Stomach (tissue), 9 donors: Measurements from ENCODE around the gene RIT1. TPM values are rescaled to one million over a fixed set of nuclear protein-coding genes. Genes with fewer than 3 reads are reported as not detected.

Experiments used
- DNase-seq, 2 donors: peaks; one replicate each; pipeline versions ENCODE4 v3.0.0 to v3.0.0-alpha.2; 2013 to 2019
- H3K27ac ChIP-seq, 5 donors: fragments of 200-600 bp in 4 of 5; sonication (generic) in 4 of 5; one replicate each; pipeline ENCODE4 v1.5.1; 2013 to 2019; ENCODE audit warnings: mild to moderate bottlenecking in 1 of 5, moderate library complexity in 1 of 5
- H3K27me3 ChIP-seq, 3 donors: fragments of 200-600 bp; sonication (generic); one replicate each; pipeline ENCODE4 v1.5.1; 2017 to 2019; ENCODE audit warnings: mixed run types in 1 of 3
- H3K36me3 ChIP-seq, 4 donors: fragments of 200-600 bp; sonication (generic); 1 replicate in 3 of 4; 2 replicates in 1 of 4; pipeline ENCODE4 v1.5.1; 2016 to 2019
- H3K4me1 ChIP-seq, 4 donors: fragments of 200-600 bp; sonication (generic); one replicate each; pipeline ENCODE4 v1.5.1; 2016 to 2019
- H3K4me3 ChIP-seq, 4 donors: fragments of 200-600 bp; sonication (generic) in 3 of 4; one replicate each; pipeline ENCODE4 v1.5.1; 2016 to 2019; ENCODE audit warnings: mild to moderate bottlenecking in 1 of 4
- H3K9me3 ChIP-seq, 4 donors: fragments of 200-600 bp; sonication (generic); one replicate each; pipeline ENCODE4 v1.5.1; 2016 to 2019
- CTCF ChIP-seq, 7 experiments: fragments of 450-650 bp in 4 of 7; fragments of 200-600 bp in 3 of 7; sonication (generic) in 3 of 7; IDR thresholded peaks; one replicate each; pipeline ENCODE4 v1.5.1; 2016 to 2019; ENCODE audit warnings: antibody characterized with exemption in 7 of 7, control low read depth in 2 of 7, mild to moderate bottlenecking in 1 of 7
- EP300 ChIP-seq: sonication (generic); formaldehyde crosslinking; IDR thresholded peaks from one replicate; pipeline ENCODE4 v1.6.1; 2017; ENCODE audit warnings: antibody characterized with exemption
- POLR2A ChIP-seq, 4 donors: fragments of 450-650 bp; IDR thresholded peaks; one replicate each; pipeline ENCODE4 v1.6.1; 2016; ENCODE audit warnings: antibody characterized with exemption in 4 of 4, control low read depth in 2 of 4, mild to moderate bottlenecking in 1 of 4, moderate library complexity in 1 of 4
- POLR2AphosphoS5 ChIP-seq, 3 donors: sonication (generic); formaldehyde crosslinking; IDR thresholded peaks; one replicate each; pipeline ENCODE4 v1.6.1; 2016; ENCODE audit warnings: antibody characterized with exemption in 3 of 3
- WGBS, 5 donors: extraction: QIAGEN DNeasy Blood & Tissue Kit in 3 of 5; methylation state at CpG; one replicate each; pipeline versions ENCODE4 v1.1.5 to v1.1.7; 2013 to 2018; 5-methylcytosine and 5-hydroxymethylcytosine counted together
- intact Hi-C: fragments of 100-400 bp; cut with DNase I; formaldehyde crosslinking; loops from one replicate; pipeline ENCODE4 v1.15.1; 2023; ENCODE audit warnings: low total_unique reads
- polyA plus RNA-seq, 3 donors: library from polyadenylated mRNA; stranded (reverse); fragments of 200-250 nt; gene quantifications; one replicate each; pipeline ENCODE4 v1.2.3, GENCODE V29; 2013
- total RNA-seq, 5 donors: library from RNA; depleted of rRNA; stranded (reverse); fragments of >200 nt; gene quantifications; one replicate each; pipeline versions ENCODE4 v1.1.0 to v1.2.3, GENCODE V29; 2014 to 2016
- donor health status: healthy with polysubstance abuse.
- donor health status: Bipolar disorder and iron deficiency.
- donor health status: healthy.

The RIT1 gene
- total and polyA plus RNA-seq, 8 donors = 13.1 to 108 (median 23.9) TPM; not detected in 1

GRCh38 chr1:155871390-155871789 is 39.8 kb downstream of the RIT1 start:
- DNase-seq = peak; percentile 28 to 74
- WGBS, 5 donors = 63 to 82% (median 70%) methylated on average over 1 of the region's 1 CpG
- H3K27ac ChIP-seq = peak overlapping the region in 2 of 5 donors; percentile 7 to 27
- H3K27me3 ChIP-seq = no peaks in the 10 kb centered on the region
- intact Hi-C loops = no loop called here
- H3K9me3 ChIP-seq = no peaks in the 10 kb centered on the region
- TF ChIP-seq EP300 = no peak
- TF ChIP-seq POLR2AphosphoS5 (IDR thresholded peaks at IDR 0.05) = no peak
- TF ChIP-seq POLR2A (IDR thresholded peaks at IDR 0.05) = no peak
- no peak for TF ChIP-seq CTCF (IDR thresholded peaks at IDR 0.05)
- H3K4me3 ChIP-seq = no peak overlapping the region
- H3K36me3 ChIP-seq = peaks cover 0 to 9% (median 1%) of the 10 kb centered on the region in 4 donors
- H3K4me1 ChIP-seq = peaks cover 0 to 7% (median 0%) of the 10 kb centered on the region in 4 donors

DNA sequence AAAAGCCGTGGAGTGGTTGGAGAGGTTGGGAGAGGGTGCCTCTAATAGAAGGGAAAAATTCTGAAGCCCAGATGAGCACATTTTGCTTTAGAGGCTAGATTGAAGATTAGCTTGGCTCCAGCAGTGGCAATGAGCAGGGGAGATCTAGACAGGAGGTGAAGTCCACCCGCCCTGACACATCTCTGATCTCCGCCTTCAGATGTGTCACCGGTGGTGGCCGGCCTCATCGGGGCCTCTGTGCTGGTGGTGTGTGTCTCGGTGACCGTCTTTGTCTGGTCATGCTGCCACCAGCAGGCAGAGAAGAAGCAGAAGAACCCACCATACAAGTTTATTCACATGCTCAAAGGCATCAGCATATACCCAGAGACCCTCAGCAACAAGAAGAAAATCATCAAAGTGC is 43.4 kb downstream of the RIT1 start:
- no peaks in the 10 kb centered on the region for H3K9me3 ChIP-seq
- H3K27me3 ChIP-seq = no peaks in the 10 kb centered on the region
- DNase-seq = no peak
- H3K36me3 ChIP-seq = peaks cover 0 to 9% (median 1%) of the 10 kb centered on the region in 4 donors
- peaks cover 0 to 7% (median 0%) of the 10 kb centered on the region in 4 donors for H3K4me1 ChIP-seq
- no peak for TF ChIP-seq CTCF (IDR thresholded peaks at IDR 0.05)
- no peak overlapping the region for H3K4me3 ChIP-seq
- WGBS, 5 donors = 92 to 95% (median 94%) methylated on average over 8 of the region's 8 CpGs
- intact Hi-C loops = no loop called here
- no peak overlapping the region for H3K27ac ChIP-seq

GRCh38 chr1:155864393-155864792 is 46.8 kb downstream of the RIT1 start:
- Histone ChIP-seq H3K27ac (no peak overlapping the region), H3K27me3 (peaks cover 0 to 13% (median 6%) of the 10 kb centered on the region in 3 donors)

DNA sequence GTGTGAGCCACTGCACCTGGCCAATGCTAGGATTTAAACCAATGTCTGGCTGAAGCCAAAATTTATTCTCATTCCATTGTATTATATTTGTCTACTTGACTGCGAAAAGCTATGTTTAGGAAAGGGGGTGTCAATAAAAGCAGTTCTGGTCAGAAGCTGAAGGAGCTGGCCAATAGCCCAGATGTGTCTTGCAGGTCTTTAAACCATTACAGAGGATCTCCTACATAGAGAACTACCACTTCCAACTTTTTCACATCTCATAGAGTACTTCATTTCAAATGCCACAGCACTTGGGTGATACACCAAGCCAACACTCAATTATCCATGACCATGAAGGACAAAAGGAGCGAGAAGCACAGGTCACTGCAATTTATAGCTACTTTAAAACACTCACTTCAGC is 49.3 kb downstream of the RIT1 start:
- Histone ChIP-seq H3K36me3 (no peaks in the 10 kb centered on the region), H3K27me3 (peaks cover 0 to 13% (median 6%) of the 10 kb centered on the region in 3 donors), H3K4me1 (peaks cover 7 to 35% (median 19%) of the 10 kb centered on the region in 4 donors), H3K9me3 (no peaks in the 10 kb centered on the region), H3K27ac (peak overlapping the region in 1 of 5 donors; percentile 94), H3K4me3 (no peak overlapping the region)
- DNase-seq = no peak
- TF ChIP-seq EP300 = no peak
- TF ChIP-seq POLR2AphosphoS5 (IDR thresholded peaks at IDR 0.05) = no peak
- TF ChIP-seq POLR2A (IDR thresholded peaks at IDR 0.05) = no peak
- intact Hi-C loops = no loop called here
- WGBS, 5 donors = 89 to 100% (median 94%) methylated on average over 2 of the region's 2 CpGs

More at GRCh38 chr1:155864393-155864792, 46.8 kb downstream of the RIT1 start:
- no peaks in the 10 kb centered on the region for H3K9me3 ChIP-seq
- intact Hi-C loops = no loop called here
- H3K4me1 ChIP-seq = peaks cover 7 to 16% (median 9%) of the 10 kb centered on the region in 4 donors
- no peak for DNase-seq
- peaks cover 0 to 9% (median 1%) of the 10 kb centered on the region in 4 donors for H3K36me3 ChIP-seq
- no peak overlapping the region for H3K4me3 ChIP-seq
- TF ChIP-seq EP300 = no peak
- no peak for TF ChIP-seq POLR2AphosphoS5 (IDR thresholded peaks at IDR 0.05)
- TF ChIP-seq POLR2A (IDR thresholded peaks at IDR 0.05) = no peak
- TF ChIP-seq CTCF (IDR thresholded peaks at IDR 0.05) = no peak

GRCh38 chr1:155860970-155861510 is 50.1 kb downstream of the RIT1 start:
- 56 to 72% (median 66%) methylated on average over 2 of the region's 2 CpGs for WGBS, 5 donors
- H3K36me3 ChIP-seq = no peaks in the 10 kb centered on the region
- no peaks in the 10 kb centered on the region for H3K9me3 ChIP-seq
- H3K4me1 ChIP-seq = peaks cover 13 to 42% (median 26%) of the 10 kb centered on the region in 4 donors
- peak overlapping the region in 2 of 4 donors; percentile 45 to 48 for H3K4me3 ChIP-seq
- TF ChIP-seq POLR2A (IDR thresholded peaks at IDR 0.05) = no peak
- TF ChIP-seq POLR2AphosphoS5 (IDR thresholded peaks at IDR 0.05) = no peak
- TF ChIP-seq EP300 = no peak
- no peak for TF ChIP-seq CTCF (IDR thresholded peaks at IDR 0.05)
- no peak for DNase-seq
- H3K27me3 ChIP-seq = peaks cover 0 to 13% (median 6%) of the 10 kb centered on the region in 3 donors
- peak overlapping the region in 4 of 5 donors; percentile 77 to 94 (median 90) for H3K27ac ChIP-seq
- intact Hi-C loops = no loop called here
